Spleen (tissue), 11 donors: ENCODE measurements around the gene MARCHF11. TPM values are rescaled to one million over a fixed set of nuclear protein-coding genes. Genes with fewer than 3 reads are reported as not detected.

Source experiments
- DNase-seq: peaks from one replicate; pipeline ENCODE4 v3.0.0-alpha.2; 2020
- H3K27ac ChIP-seq, 8 donors: fragments of 200-600 bp; sonication (generic) in 7 of 8; 1 replicate in 4 of 8; 2 replicates in 4 of 8; pipeline versions ENCODE4 v1.5.0 to v1.8.0; 2016 to 2021; ENCODE audit warnings: inconsistent platforms in 4 of 8, mild to moderate bottlenecking in 4 of 8, moderate library complexity in 1 of 8
- H3K27me3 ChIP-seq, 7 donors: fragments of 200-600 bp; sonication (generic) in 6 of 7; replicated peaks in 1 of 7; 1 replicate in 4 of 7; 2 replicates in 3 of 7; pipeline versions ENCODE4 v1.5.0 to v1.8.0; 2016 to 2021; ENCODE audit warnings: inconsistent platforms in 3 of 7, mild to moderate bottlenecking in 1 of 7
- H3K36me3 ChIP-seq, 6 donors: fragments of 200-600 bp; sonication (generic) in 5 of 6; 1 replicate in 4 of 6; 2 replicates in 2 of 6; pipeline versions ENCODE4 v1.5.0 to v1.8.0; 2016 to 2021; ENCODE audit warnings: inconsistent platforms in 2 of 6
- H3K4me1 ChIP-seq, 6 donors: fragments of 200-600 bp; sonication (generic) in 5 of 6; 1 replicate in 3 of 6; 2 replicates in 3 of 6; pipeline versions ENCODE4 v1.5.0 to v1.8.0; 2016 to 2021; ENCODE audit warnings: inconsistent platforms in 3 of 6
- H3K4me3 ChIP-seq, 8 donors: fragments of 200-600 bp; sonication (generic) in 7 of 8; 1 replicate in 4 of 8; 2 replicates in 4 of 8; pipeline versions ENCODE4 v1.5.0 to v1.8.0; 2016 to 2021; ENCODE audit warnings: inconsistent platforms in 4 of 8, mild to moderate bottlenecking in 4 of 8, moderate library complexity in 2 of 8
- H3K9me3 ChIP-seq, 8 donors: fragments of 200-600 bp; sonication (generic) in 7 of 8; 1 replicate in 4 of 8; 2 replicates in 4 of 8; pipeline versions ENCODE4 v1.5.0 to v1.8.0; 2016 to 2021; ENCODE audit warnings: inconsistent platforms in 4 of 8
- POLR2A ChIP-seq, 3 donors: fragments of 450-650 bp; IDR thresholded peaks; one replicate each; pipeline ENCODE4 v1.5.1; 2017; ENCODE audit warnings: antibody characterized with exemption in 3 of 3, mild to moderate bottlenecking in 1 of 3
- POLR2AphosphoS5 ChIP-seq, 3 donors: sonication (generic); formaldehyde crosslinking; IDR thresholded peaks; one replicate each; pipeline ENCODE4 v1.5.1; 2017; ENCODE audit warnings: antibody characterized with exemption in 3 of 3
- WGBS, 5 donors: extraction: QIAGEN DNeasy Blood & Tissue Kit in 3 of 5; methylation state at CpG; one replicate each; pipeline versions ENCODE4 v1.1.5 to v1.1.7; 2013 to 2018; 5-methylcytosine and 5-hydroxymethylcytosine counted together
- intact Hi-C: fragments of 100-400 bp; cut with DNase I; formaldehyde crosslinking; loops from one replicate; pipeline ENCODE4 v1.15.0; 2023; ENCODE audit warnings: low total_unique reads
- polyA plus RNA-seq, 3 donors: library from polyadenylated mRNA; stranded (reverse); fragments of 200-250 nt; gene quantifications; one replicate each; pipeline ENCODE4 v1.2.1, GENCODE V29; 2013
- total RNA-seq, 7 donors: library from RNA; depleted of rRNA in 3 of 7; stranded (reverse); fragments of >200 nt in 3 of 7; fragmentation: NEBNext Ultra II Directional in 4 of 7; extraction: Animal tissue kit (Norgen Biotek cat#: 25700) in 4 of 7; gene quantifications; one replicate each; pipeline versions ENCODE4 v1.1.0 to v1.2.1, GENCODE V29; 2016 to 2021
- TF ChIP-seq, protein P1 (sequence below), 11 experiments: fragments of 200-600 bp in 7 of 11; fragments of 450-650 bp in 4 of 11; sonication (generic) in 4 of 11; IDR thresholded peaks in 8 of 11; conservative IDR thresholded peaks in 3 of 11; 1 replicate in 7 of 11; 2 replicates in 4 of 11; pipeline versions ENCODE4 v1.4.0 to v1.8.0; 2016 to 2021; ENCODE audit warnings: antibody characterized with exemption in 11 of 11, inconsistent platforms in 4 of 11, mild to moderate bottlenecking in 1 of 11
- donor health status: healthy with polysubstance abuse.
- donor health status: DM: no; HTN: no; CAD: no; lungs with moderate emphysema.
- donor health status: DM: no; HTN: no; CAD: no.
- donor health status: Bipolar disorder and iron deficiency.
- donor health status: healthy.
- donor health status: DM: no; HTN: no; CAD: no.
- donor health status: DM: yes; HTN: yes; CAD: no.

Gene MARCHF11
- total and polyA plus RNA-seq, 10 donors: not detected

DNA sequence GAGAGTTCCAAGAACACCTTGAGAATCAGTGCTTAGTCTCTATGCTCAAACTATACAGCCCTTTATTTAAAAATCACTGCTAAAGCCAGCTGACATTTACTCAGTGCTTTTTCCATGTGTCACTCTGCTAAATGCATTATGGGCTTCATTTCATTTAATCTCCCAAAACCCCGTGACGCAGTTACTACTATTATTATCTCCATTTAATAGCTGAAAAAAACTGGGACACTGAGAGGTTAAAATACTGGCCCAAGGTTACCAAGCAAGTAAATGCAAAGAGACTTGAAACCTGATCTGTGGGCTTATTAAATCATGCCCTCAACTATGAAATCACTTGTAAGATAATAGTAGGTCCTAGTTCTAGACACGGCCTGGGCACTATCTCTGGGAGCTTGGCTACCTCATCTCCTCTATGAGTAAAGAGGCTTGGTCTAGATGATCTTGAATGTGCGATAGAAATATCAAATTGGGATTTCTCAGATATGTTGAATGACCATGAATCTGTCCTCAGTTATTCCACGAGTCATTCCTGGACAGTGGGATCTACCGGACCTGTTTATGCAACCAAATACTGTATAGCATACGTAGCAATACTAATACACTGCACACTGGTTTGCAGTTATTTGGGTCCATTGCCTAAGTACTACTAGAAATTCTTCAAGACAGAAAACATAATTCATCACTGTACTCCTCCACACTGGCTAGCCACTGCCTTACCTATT is 32.3 kb downstream of the MARCHF11 start:
- no peak for DNase-seq
- Histone ChIP-seq H3K9me3 (peaks cover 0 to 18% (median 5%) of the 10 kb centered on the region in 8 donors), H3K36me3 (no peaks in the 10 kb centered on the region), H3K27ac (no peak overlapping the region), H3K27me3 (no peaks in the 10 kb centered on the region), H3K4me1 (no peaks in the 10 kb centered on the region), H3K4me3 (no peak overlapping the region)
- 74 to 80% (median 76%) methylated on average over 7 of the region's 7 CpGs for WGBS, 5 donors
- no peak for TF ChIP-seq POLR2AphosphoS5 (IDR thresholded peaks at IDR 0.05)
- TF ChIP-seq, protein P1, sequence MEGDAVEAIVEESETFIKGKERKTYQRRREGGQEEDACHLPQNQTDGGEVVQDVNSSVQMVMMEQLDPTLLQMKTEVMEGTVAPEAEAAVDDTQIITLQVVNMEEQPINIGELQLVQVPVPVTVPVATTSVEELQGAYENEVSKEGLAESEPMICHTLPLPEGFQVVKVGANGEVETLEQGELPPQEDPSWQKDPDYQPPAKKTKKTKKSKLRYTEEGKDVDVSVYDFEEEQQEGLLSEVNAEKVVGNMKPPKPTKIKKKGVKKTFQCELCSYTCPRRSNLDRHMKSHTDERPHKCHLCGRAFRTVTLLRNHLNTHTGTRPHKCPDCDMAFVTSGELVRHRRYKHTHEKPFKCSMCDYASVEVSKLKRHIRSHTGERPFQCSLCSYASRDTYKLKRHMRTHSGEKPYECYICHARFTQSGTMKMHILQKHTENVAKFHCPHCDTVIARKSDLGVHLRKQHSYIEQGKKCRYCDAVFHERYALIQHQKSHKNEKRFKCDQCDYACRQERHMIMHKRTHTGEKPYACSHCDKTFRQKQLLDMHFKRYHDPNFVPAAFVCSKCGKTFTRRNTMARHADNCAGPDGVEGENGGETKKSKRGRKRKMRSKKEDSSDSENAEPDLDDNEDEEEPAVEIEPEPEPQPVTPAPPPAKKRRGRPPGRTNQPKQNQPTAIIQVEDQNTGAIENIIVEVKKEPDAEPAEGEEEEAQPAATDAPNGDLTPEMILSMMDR (IDR thresholded peaks at IDR 0.05 in 8 of 11, conservative IDR thresholded peaks at IDR 0.05 in 3 of 11): no peak
- TF ChIP-seq POLR2A (IDR thresholded peaks at IDR 0.05): no peak
- intact Hi-C loops: no loop called here

DNA sequence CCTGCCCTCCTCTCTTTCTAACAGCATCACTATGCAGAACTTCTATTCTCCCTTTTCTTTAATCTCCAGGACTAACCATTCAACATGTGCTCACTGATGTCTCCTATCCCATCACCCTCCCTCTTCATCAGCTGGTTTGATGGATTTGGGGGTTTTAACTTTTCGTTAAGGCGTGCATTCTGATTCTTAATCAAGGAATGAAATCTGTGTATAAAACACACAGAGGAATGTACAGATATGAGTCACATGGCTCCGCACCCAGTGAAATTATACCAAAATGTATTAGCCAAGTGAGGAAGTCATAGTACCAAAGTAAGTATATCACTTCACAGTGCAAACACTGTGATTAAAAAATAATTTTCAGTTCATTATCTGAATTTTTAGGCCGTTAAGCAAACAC is 35.2 kb downstream of the MARCHF11 start:
- 82 to 91% (median 83%) methylated on average over 4 of the region's 4 CpGs for WGBS, 5 donors
- H3K27me3 ChIP-seq: no peaks in the 10 kb centered on the region
- TF ChIP-seq POLR2AphosphoS5 (IDR thresholded peaks at IDR 0.05) (no peak), POLR2A (IDR thresholded peaks at IDR 0.05) (no peak)
- TF ChIP-seq, protein P1 (IDR thresholded peaks at IDR 0.05 in 8 of 11, conservative IDR thresholded peaks at IDR 0.05 in 3 of 11): no peak
- no peak for DNase-seq
- H3K27ac ChIP-seq: no peak overlapping the region
- intact Hi-C loops: no loop called here
- no peak overlapping the region for H3K4me3 ChIP-seq
- H3K36me3 ChIP-seq: no peaks in the 10 kb centered on the region
- no peaks in the 10 kb centered on the region for H3K4me1 ChIP-seq
- H3K9me3 ChIP-seq: peaks cover 0 to 8% (median 1%) of the 10 kb centered on the region in 8 donors

DNA sequence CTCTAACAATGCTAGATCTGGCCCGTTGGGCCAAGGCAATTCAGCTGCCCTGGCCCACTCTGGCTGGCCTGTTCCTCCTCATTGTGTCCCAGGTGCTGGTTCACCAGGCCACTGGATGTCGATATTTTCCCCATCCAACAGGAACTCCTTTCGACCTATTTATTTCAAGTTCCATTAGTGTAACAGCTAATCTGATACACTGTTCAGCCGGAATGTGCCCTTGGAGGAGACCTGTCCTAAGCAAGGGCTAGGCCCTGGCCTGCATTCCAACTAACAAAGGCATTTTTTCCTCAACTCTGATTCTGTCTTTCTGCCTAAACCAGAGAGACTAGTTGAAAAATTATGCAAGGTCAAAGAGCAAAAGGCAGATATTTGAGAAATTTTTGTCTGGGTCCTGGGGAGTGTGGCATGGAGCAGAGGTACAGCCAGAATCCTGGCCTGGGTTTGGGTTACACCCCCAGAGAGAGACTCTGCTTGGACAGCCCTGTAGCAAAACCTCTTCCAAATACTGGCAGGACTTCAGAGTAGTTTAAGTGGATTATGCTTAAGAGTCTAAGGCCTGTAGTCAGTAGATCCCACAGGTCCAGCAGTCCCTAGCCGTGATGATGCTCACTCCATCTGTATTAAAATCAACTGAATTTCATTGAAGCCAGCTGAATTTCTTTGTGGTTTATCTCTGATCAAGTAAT is 36.1 kb downstream of the MARCHF11 start:
- Histone ChIP-seq H3K27me3 (no peaks in the 10 kb centered on the region), H3K4me1 (no peaks in the 10 kb centered on the region), H3K27ac (no peak overlapping the region), H3K36me3 (no peaks in the 10 kb centered on the region), H3K4me3 (no peak overlapping the region), H3K9me3 (peaks cover 0 to 16% (median 6%) of the 10 kb centered on the region in 8 donors)
- WGBS, 5 donors: 63 to 80% (median 77%) methylated on average over 5 of the region's 5 CpGs
- TF ChIP-seq POLR2A (IDR thresholded peaks at IDR 0.05) (no peak), POLR2AphosphoS5 (IDR thresholded peaks at IDR 0.05) (no peak)
- TF ChIP-seq, protein P1 (IDR thresholded peaks at IDR 0.05 in 8 of 11, conservative IDR thresholded peaks at IDR 0.05 in 3 of 11): no peak
- no peak for DNase-seq
- intact Hi-C loops: no loop called here

DNA sequence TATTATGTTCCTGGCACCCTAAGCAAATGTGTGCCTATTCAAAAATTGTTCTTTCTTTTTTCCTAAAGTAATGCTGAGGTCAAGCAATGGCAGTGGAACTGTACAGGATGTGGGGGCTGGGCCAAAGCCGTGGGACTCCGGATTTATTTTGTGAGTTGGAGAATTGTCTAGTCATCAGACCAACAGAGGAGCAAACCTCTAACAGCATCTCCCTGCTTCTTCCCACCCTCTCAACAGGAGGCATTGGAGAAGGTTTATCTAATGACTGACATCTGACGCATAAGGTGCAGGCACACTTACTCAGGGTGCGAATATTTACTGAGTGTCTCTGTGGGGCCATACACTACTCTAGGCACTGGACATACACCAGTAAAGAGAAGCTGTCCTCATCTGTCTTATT is 38.6 kb downstream of the MARCHF11 start:
- H3K27ac ChIP-seq: no peak overlapping the region

More for the DNA sequence above, 38.6 kb downstream of the MARCHF11 start:
- H3K27me3 ChIP-seq: no peaks in the 10 kb centered on the region
- intact Hi-C loops: no loop called here
- H3K4me3 ChIP-seq: no peak overlapping the region
- H3K9me3 ChIP-seq: peaks cover 0 to 32% (median 19%) of the 10 kb centered on the region in 8 donors
- H3K36me3 ChIP-seq: no peaks in the 10 kb centered on the region
- 46 to 50% (median 48%) methylated on average over 4 of the region's 4 CpGs for WGBS, 5 donors
- no peaks in the 10 kb centered on the region for H3K4me1 ChIP-seq
- TF ChIP-seq POLR2AphosphoS5 (IDR thresholded peaks at IDR 0.05): no peak
- TF ChIP-seq, protein P1 (IDR thresholded peaks at IDR 0.05 in 8 of 11, conservative IDR thresholded peaks at IDR 0.05 in 3 of 11): no peak
- no peak for TF ChIP-seq POLR2A (IDR thresholded peaks at IDR 0.05)
- no peak for DNase-seq
